GM21576 (cell line): ENCODE results near the gene TAF11L7.
"Not testable (repeated sequence)": the region's sequence is repeated elsewhere in the genome, so short reads cannot be mapped to it uniquely, and the experiment has no call there.

Experiments used
- ATAC-seq: cut with Tn5 transposase; IDR thresholded peaks from one replicate; pipeline ENCODE4 v1.9.1; 2021; ENCODE audit warnings: mild to moderate bottlenecking, moderate library complexity; ENCODE audit not compliant: unreplicated experiment

The TAF11L7 gene

DNA sequence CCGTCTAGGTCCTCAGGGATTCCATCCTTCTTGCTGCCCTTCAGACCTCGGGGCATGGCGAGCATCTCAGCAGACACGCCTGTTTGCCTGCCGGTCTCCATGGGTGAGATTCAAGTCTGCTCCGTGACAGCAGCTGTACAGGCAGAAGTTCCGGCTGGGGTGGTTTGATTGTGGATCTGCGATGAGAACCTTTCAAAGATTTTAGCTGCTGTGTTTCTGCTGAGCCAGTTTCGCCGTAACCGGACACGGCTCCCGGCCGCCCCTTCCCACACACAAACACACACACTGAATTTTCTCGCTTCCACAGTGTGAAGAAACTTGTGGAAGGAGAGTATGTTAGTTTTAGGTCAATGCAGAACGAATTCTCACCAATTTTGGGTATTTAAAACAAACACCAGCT is at the start of gene TAF11L7:
TSS of gene TAF11L7 (minus strand) at position 101 of the 400 bp plus-strand sequence.
- not testable (repeated sequence) for ATAC-seq

DNA sequence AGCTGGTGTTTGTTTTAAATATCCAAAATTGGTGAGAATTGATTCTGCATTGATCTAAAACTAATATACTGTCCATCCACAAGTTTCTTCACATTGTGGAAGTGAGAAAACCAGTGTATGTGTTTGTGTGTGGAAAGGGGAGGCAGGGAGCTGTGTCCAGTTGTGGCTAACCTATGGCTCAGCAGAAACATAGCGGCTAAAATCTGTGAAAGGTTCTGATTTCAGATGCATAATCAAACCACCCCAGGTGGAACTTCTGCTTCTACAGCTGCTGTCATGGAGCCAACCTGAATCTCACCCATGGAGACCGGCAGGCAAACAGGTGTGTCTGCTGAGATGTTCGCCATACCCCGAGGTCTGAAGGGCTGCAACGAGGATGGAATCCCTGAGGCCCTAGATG is 48.6 kb upstream of the TAF11L7 start, which contains the start of gene TAF11L14:
TSS of gene TAF11L14 (plus strand) at position 301 of the 400 bp plus-strand sequence.
- no peak for ATAC-seq

DNA sequence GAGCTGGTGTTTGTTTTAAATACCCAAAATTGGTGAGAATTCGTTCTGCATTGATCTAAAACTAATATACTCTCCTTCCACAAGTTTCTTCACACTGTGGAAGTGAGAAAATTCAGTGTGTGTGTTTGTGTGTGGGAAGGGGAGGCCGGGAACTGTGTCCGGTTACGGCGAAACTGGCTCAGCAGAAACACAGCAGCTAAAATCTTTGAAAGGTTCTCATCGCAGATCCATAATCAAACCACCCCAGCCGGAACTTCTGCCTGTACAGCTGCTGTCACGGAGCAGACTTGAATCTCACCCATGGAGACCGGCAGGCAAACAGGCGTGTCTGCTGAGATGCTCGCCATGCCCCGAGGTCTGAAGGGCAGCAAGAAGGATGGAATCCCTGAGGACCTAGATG is 46.2 kb upstream of the TAF11L7 start, which contains the start of gene TAF11L13:
TSS of gene TAF11L13 (plus strand) at position 301 of the 400 bp plus-strand sequence.
- not testable (repeated sequence) for ATAC-seq

DNA sequence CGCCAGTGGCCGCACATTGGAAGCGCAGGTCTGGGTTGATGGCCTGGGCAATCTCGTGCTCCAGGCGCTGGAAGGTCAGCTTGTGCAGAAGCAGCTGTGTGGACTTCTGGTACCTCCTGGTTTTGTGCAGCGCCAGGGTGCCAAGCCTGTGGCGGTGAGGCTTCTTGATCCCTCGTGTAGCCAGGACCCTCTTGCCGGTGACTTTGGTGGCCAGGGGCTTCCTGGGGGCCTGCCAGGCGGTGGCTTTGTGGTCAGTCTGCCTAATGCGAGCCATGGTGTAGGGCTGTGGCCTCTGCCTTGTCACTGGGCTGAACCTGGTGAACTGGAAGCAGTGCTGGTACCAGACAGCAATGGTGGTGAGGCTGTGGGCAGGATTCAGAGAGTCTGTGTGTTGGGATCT is 40.1 kb upstream of the TAF11L7 start:
- ATAC-seq, result no peak

DNA sequence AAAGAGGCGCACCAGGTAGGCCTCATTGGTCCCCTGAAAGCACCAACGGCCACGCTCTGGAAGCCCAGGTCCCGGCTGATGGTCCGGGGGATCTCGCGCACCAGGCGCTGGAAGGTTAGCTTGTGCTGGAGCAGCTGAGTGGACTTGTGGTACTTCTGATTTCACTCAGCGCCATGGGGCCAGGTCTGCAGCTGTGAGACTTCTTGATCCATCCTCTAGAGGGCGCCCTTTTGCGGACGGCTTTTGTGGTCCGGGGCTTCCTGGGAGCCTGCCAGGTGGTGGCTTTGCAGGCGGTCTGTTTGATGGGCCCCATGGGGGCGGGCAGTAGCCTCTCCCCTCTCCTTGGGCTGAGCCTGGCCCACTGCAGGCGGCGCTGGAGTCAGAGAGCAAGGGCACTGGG is 35.1 kb upstream of the TAF11L7 start:
- no peak for ATAC-seq

DNA sequence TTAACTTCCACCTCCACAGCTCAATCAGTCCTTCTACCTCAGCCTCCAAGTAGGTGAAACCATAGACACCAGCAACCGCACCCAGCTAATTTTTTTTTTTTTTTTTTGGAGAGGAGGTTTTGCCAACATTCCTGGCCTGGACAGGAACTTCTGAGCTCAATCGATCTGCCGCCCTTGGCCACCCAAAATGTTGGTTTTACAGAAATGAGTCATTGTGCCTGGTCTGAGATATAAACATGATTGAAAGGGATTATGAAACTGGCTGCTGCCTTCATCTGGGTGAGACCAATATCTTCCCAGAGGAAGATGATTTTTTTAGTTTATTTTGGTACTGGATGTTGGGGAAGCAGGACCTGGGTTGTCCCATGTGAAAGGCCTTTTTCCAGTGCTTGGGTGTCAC is 33.8 kb upstream of the TAF11L7 start:
- no peak for ATAC-seq

DNA sequence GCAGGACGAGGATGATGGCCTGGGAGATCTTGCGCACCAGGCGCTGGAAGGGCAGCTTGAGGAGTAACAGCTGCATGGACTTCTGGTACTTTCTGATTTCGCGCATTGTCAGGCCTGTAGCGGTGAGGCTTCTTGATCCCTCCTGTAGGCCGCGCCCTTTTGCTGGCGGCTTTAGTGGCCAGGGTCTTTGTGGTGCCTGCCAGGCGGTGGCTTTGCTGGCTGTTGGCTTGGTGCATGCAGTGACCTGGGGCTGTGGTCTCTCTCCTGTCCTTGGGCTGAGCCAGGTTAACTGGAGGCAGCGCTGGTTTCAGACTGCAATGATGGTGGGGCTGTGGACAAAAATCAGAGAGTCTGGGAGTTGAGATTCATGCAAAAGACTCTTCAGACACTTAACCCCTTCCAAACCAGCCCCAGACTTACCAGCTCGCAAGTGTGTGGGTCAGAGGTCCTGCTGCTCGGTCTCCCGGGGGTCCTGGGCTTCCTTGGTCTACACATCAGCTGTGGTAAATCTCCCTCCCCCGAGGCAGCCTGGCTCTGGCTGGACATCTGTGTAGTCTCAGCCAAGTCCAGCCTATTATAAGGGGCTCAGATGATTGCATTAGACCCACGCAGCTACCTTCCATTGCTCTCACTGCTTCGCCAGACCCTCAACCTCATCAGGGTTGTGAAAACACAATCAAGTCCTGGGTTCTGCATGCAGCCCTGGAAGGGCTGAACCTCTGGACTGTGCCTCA is 29.5 kb upstream of the TAF11L7 start:
- ATAC-seq, result no peak

DNA sequence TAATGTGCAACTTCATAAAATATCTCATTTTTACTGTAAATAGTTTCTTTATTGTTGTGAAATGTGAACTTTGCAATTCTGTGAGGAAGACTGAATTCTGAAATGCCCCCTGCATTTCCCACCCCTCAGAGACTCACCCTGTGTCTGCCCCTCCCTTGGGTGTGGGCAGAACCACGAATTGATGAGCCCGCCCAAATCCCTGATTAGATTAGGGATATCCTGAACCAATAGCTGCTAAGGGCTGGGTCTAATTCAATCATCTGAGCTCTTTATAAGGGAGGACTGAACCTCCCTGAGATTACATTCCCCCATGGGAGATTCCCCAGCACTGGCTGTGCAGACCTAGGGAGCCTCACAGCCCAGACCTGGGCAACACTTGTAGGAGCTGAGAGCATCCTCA is 24.5 kb upstream of the TAF11L7 start, which contains the start of gene TAF11L12:
TSS of gene TAF11L12 (plus strand) at position 301 of the 400 bp plus-strand sequence.
- not testable (repeated sequence) for ATAC-seq

DNA sequence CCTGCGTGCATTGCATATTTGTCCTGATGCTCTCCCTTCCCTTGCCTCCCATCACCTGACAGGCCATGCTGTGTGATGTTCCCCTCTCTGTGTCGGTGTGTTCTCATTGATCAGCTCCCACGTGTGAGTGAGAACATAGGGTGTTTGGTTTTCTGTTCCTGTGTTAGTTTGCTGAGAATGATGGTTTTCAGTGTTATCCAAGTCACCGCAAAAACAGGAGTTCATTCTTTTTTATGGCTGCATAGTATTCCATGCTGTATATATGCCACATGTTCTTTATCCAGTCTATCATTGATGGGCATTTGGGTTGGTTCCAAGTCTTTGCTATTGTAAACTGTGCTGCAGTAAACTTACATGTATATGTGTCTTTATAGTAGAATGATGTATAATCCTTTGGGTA is 21.9 kb upstream of the TAF11L7 start:
- not testable (repeated sequence) for ATAC-seq

DNA sequence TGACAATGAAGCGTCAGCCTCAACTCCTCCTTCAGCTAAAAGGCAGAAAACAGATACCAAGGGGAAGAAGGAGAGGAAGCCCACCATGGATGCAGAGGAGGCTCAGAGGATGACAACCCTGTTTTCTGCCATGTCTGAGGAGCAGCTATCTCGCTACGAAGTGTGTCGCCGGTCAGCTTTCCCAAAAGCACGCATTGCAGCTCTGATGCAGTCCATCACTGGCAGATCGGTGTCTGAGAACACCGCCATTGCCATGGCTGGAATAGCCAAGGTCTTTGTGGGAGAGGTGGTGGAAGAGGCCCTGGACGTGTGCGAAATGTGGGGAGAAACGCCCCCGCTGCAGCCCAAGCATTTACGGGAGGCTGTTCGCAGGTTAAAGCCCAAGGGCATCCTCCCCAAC is 19.4 kb upstream of the TAF11L7 start:
- no peak for ATAC-seq

DNA sequence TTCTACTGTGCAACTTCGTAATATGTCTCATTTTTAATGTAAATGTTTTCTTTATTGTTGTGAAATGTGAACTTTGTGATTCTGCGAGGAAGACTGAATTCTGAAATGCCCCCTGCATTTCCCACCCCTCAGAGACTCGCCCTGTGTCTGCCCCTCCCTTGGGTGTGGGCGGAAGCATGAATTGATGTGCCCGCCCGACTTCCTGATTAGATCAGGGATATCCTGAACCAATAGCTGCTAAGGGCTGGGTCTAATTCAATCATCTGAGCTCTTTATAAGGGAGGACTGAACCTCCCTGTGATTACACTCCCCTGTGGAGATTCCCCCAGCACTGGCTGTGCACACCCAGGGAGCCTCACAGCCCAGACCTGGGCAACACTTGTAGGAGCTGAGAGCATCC is 18.3 kb upstream of the TAF11L7 start, which contains the start of gene TAF11L11:
TSS of gene TAF11L11 (plus strand) at position 304 of the 400 bp plus-strand sequence.
- ATAC-seq, result not testable (repeated sequence)

DNA sequence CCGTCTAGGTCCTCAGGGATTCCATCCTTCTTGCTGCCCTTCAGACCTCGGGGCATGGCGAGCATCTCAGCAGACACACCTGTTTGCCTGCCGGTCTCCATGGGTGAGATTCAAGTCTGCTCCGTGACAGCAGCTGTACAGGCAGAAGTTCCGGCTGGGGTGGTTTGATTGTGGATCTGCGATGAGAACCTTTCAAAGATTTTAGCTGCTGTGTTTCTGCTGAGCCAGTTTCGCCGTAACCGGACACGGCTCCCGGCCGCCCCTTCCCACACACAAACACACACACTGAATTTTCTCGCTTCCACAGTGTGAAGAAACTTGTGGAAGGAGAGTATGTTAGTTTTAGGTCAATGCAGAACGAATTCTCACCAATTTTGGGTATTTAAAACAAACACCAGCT is 12.2 kb upstream of the TAF11L7 start, which contains the start of gene TAF11L10:
TSS of gene TAF11L10 (minus strand) at position 101 of the 400 bp plus-strand sequence.
- ATAC-seq, result not testable (repeated sequence)

DNA sequence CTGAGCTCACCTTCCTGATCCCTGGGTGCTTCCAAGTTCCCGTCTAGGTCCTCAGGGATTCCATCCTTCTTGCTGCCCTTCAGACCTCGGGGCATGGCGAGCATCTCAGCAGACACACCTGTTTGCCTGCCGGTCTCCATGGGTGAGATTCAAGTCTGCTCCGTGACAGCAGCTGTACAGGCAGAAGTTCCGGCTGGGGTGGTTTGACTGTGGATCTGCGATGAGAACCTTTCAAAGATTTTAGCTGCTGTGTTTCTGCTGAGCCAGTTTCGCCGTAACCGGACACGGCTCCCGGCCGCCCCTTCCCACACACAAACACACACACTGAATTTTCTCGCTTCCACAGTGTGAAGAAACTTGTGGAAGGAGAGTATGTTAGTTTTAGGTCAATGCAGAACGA is 8.7 kb upstream of the TAF11L7 start, which contains the start of gene TAF11L9:
TSS of gene TAF11L9 (minus strand) at position 140 of the 400 bp plus-strand sequence.
- not testable (repeated sequence) for ATAC-seq

DNA sequence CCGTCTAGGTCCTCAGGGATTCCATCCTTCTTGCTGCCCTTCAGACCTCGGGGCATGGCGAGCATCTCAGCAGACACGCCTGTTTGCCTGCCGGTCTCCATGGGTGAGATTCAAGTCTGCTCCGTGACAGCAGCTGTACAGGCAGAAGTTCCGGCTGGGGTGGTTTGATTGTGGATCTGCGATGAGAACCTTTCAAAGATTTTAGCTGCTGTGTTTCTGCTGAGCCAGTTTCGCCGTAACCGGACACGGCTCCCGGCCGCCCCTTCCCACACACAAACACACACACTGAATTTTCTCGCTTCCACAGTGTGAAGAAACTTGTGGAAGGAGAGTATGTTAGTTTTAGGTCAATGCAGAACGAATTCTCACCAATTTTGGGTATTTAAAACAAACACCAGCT is 5.3 kb upstream of the TAF11L7 start, which contains the start of gene TAF11L8:
TSS of gene TAF11L8 (minus strand) at position 101 of the 400 bp plus-strand sequence.
- not testable (repeated sequence) for ATAC-seq
